Neural cell (in vitro differentiated cells): ENCODE data around the gene RPUSD3.

ENCODE experiments used
- EP300 ChIP-seq: fragments of 450-650 bp; conservative IDR thresholded peaks from 2 replicates; pipeline ENCODE4 v1.6.1; 2014; ENCODE audit warnings: antibody characterized with exemption, mild to moderate bottlenecking, moderate library complexity; ENCODE audit not compliant: poor library complexity, severe bottlenecking
- EZH2 ChIP-seq: fragments of 200-600, 300-800 bp; shearing (Covaris generic), sonication (generic); IDR thresholded peaks from 2 replicates; pipeline ENCODE4 v1.6.1; 2014; ENCODE audit warnings: antibody characterized with exemption, low read length, borderline replicate concordance, mild to moderate bottlenecking; ENCODE audit not compliant: insufficient read depth, poor library complexity, severe bottlenecking
- MXI1 ChIP-seq: fragments of 450-650 bp; conservative IDR thresholded peaks from 2 replicates; pipeline ENCODE4 v1.6.1; 2014; ENCODE audit warnings: antibody characterized with exemption, mild to moderate bottlenecking; ENCODE audit not compliant: poor library complexity, severe bottlenecking
- POLR2AphosphoS5 ChIP-seq: IDR thresholded peaks from 2 replicates; pipeline ENCODE4 v1.6.1; 2012
- TF ChIP-seq, protein P1 (sequence below): fragments of 450-650 bp; IDR thresholded peaks from 2 replicates; pipeline ENCODE4 v1.5.1; 2014; ENCODE audit warnings: antibody characterized with exemption, mild to moderate bottlenecking, moderate library complexity; ENCODE audit not compliant: poor library complexity, severe bottlenecking

DNA sequence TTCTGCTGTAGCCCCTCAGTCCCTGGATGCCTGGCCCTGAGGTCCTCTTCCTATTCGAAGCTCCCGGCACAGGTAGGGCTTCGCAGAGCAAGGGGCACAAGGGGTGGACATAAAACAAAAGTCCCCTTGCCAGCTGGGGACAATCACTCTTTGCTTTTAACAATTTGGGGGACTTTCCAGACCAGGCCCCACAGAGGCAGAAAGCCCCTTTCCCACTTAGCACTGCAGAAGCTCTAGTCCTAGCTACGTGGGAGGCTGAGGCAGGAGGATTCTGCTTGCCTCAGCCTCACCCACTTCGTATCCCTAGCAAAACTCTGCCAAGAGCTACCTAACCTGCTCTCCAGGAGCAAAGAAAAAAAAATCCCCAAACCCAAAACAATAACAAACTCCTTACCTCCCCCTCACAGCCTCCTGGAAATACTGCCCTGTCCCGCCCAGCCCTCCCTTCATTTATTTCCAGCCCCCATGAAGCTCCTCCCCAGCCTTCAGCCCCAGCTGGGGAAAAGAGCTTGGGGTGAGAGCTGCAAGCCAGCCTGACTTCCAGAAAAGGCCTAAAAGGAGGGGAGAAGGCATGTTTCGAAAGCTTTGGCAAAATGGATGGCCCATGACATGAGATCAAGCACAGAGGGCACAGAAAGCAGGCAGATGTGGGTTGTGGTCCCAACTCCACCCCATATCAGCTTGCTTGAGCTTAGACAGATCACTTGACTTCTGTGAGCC lies 36.2 kb upstream of the RPUSD3 start, which contains the start of gene CIDEC:
- TF ChIP-seq, protein P1, sequence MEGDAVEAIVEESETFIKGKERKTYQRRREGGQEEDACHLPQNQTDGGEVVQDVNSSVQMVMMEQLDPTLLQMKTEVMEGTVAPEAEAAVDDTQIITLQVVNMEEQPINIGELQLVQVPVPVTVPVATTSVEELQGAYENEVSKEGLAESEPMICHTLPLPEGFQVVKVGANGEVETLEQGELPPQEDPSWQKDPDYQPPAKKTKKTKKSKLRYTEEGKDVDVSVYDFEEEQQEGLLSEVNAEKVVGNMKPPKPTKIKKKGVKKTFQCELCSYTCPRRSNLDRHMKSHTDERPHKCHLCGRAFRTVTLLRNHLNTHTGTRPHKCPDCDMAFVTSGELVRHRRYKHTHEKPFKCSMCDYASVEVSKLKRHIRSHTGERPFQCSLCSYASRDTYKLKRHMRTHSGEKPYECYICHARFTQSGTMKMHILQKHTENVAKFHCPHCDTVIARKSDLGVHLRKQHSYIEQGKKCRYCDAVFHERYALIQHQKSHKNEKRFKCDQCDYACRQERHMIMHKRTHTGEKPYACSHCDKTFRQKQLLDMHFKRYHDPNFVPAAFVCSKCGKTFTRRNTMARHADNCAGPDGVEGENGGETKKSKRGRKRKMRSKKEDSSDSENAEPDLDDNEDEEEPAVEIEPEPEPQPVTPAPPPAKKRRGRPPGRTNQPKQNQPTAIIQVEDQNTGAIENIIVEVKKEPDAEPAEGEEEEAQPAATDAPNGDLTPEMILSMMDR: no peak
- TF ChIP-seq MXI1 (no peak), EZH2 (no peak), EP300 (no peak), POLR2AphosphoS5 (no peak)
